GM21360 (cell line): ENCODE data around the gene IL10.
A peak's percentile ranks its signal among the peaks of the same experiment; 100 is the strongest.

Experiments used
- ATAC-seq: cut with Tn5 transposase; IDR thresholded peaks from one replicate; pipeline ENCODE4 v1.9.1; 2021; ENCODE audit warnings: mild to moderate bottlenecking, moderate library complexity; ENCODE audit not compliant: unreplicated experiment

The IL10 gene

DNA sequence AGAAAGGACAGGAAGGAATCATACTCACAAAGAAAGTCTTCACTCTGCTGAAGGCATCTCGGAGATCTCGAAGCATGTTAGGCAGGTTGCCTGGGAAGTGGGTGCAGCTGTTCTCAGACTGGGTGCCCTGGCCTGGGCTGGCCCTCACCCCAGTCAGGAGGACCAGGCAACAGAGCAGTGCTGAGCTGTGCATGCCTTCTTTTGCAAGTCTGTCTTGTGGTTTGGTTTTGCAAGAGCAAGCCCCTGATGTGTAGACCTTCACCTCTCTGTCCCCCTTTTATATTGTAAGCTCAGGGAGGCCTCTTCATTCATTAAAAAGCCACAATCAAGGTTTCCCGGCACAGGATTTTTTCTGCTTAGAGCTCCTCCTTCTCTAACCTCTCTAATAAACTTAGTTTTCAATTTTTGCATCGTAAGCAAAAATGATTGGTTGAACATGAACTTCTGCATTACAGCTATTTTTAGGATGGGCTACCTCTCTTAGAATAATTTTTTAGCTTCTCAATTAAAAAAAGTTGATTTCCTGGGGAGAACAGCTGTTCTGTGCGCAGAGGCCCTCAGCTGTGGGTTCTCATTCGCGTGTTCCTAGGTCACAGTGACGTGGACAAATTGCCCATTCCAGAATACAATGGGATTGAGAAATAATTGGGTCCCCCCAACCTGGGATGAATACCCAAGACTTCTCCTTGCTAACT lies at the start of gene IL10:
Gene IL10, minus strand, starts transcription at position 252 of the 695 bp plus-strand sequence. Its CDS starts 59 bp downstream, at position 193.
- ATAC-seq: no peak

DNA sequence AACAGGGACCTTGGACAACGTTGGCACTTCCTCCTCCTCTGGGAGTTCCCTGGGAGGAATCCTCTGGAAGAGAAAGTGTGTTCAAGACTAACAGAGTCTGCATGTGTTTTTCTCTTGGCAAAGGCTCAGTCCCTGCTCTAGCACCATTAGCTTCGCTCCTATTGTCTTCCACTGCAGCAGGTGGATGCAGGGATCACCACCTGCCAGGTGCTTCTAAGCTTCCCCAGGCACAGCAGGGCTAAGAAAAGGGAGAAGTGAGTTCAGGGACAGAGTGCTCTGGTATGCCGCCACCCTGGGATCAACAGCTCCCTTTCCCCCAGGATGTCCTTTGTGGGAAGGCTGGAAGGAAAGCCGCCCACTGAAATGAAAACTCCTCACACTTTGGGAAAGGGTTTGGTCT lies 49.2 kb upstream of the IL10 start:
- no peak for ATAC-seq

DNA sequence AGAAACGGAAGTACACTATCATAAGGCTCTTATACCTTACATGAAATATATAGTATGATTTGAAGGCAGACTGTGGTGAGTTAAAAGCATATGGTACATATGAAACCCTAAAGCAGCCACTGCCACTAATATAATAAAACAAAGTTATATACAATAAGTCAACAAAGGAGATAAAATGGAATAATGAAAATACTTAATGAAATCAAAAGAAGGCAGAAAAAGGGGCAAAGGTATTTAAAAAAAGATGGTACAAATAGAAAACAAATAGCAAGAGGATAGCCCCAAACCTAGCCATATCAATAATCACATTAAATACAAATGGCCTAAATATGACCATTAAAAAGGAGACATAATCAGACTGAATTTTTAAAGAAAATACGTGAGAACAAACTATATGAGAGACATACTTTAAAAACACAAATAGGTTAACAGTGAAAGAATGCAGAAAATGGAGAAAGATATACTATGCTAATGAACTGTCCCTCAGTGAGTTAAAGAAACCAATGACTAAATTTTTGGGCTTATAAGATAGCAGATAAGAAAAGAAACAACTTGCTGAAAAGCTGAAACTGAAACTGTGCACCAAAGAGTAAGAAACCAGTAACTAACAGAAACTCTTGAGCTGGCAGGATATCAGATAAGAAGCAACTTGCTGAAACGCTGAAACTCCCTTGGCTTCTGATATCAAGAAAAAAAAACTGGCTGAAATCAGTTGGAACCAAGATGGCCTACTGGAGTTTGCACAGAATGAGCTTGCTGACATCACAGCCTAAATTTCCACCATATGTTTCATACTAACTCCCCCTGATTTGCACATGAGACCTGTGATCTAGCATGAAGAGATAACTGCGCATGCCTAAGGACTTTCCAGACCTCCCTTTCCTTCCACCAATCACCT lies 44.3 kb upstream of the IL10 start:
- no peak for ATAC-seq

DNA sequence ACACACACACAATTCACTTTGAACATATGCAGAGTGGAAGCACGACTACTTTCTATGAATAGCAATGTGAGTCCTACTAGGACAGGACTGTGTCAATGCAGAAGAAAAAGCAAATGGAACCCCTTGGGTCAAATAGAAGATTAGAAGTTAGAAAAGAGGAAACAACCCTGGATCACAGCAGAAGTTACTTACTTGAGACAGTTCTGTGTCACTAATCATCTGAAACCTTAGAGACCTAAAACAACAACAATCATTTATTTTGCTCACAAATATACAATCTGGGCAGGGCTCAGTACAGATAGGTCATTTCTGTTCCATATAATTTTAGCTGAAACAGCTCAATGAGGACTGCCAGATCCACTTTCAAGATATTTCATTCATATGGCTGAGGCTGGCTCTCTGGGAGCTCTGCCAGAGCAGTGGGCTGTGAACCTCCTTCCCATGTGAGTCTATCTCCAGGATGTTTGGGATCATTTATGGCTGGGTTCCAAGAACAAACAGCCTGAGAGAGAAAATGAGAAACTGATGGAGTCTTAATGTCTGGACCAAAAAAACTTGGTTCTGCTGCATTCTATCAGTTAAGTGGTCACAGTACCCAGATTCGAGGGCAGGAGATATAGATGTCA lies 42.5 kb upstream of the IL10 start:
- no peak for ATAC-seq

DNA sequence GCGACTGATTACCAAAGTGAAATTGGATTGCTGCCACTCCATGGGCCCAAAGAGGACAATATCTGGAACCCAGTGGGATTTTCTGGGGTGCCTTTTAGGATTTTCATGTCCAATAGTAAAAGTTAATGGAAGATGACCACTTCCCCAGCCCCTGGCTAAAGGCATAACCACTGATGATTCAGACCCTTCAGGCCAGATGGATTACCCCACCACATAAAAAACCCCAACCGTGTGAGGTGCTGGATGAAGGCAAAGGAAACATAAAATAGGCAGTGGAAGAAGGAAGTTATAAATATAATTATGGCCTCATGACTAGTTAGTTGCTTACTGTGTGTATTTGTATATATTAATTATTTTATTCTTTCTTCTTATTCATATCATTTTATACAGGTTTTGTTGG lies 40.2 kb upstream of the IL10 start:
- no peak for ATAC-seq

DNA sequence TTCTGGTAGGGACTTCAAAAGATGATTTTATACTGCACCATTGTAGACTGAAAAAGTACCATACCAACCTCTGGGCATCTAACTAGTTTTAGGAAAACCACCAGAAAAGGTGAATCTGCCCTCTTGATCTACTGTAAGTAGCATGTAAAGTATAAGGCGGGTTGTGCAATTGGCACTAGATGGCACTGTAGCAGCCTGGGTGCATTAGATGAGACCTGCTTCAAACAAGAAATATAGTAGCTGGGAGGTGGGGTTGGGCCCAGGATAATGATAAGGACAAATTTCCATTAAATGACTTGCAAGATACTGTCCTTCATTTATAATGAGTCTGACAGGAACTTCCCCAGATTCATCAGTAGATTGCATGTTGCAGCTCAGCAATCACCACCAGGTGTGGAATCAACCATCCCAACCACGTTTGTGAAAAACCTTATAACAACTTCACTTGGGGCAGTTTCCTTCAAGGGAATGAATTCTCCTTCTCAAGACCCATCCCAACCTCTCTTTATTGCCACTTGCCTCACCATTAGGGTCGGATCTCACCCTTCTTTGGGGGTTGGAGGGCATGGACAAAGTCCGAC lies 37.3 kb upstream of the IL10 start:
- no peak for ATAC-seq

DNA sequence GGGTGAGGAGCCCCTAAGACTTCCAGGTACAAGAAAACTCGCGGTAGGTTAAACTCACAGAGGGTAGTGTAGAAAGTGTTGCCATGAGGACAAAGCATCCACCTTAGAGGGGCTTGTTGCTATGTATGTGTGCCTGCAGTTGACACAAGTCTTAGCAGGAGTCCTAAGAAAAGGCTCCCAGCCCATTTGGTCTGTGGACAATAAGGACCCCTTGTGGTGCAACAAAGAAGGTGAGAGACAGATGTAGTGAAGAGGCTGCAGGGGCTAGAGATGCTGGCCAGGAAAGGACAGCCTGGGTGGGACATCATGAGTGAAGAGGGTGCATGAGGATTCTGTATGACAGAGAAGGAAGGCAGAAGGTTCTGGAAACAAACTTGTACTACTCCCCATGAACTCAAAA lies 36.3 kb upstream of the IL10 start:
- ATAC-seq: peak; percentile 73

DNA sequence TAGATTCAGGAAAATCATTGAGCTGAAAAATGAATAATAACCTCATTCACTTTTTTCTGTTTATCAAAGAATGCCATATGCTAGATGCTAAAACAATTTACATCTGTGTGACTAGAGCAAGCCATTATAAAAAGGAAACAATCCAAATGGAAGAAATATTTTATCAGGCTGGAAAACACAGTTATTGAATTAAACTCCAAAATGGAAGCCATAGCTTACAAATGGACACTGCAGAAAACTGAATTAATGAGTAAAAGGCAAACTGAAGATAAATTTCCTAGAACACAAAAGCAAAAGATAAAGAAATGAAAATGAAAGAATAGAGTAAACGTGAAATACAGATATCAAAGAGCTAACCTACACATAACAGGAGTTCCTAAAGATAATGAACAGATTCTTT lies 33.1 kb upstream of the IL10 start:
- ATAC-seq: no peak

DNA sequence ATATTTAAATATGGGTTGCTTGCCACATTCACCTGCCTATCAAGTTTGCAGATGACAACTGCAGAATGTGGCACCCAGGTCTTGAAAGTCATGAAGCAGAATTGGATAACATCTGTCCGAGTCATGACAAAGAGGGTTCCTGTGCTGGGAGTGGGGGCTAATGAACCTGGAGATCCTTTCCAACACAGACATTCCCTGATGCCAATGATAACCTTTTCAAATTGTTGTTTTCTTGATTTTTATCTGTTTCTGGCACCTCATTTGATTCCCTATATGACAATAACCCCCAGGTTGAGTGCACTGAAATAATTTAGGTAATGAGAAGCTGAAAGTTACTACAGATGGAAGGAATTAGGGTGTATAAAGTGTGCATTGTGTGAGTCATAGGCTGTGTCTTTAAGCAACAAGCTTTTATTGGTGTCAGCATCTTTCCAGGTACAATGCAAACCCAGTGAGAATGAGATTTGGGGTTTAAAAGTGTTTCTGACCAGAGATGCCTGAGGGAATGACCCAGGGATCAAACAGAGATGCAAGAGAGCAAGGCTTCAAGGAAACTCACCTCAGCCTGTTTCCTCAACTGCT lies 32.0 kb upstream of the IL10 start:
- no peak for ATAC-seq

DNA sequence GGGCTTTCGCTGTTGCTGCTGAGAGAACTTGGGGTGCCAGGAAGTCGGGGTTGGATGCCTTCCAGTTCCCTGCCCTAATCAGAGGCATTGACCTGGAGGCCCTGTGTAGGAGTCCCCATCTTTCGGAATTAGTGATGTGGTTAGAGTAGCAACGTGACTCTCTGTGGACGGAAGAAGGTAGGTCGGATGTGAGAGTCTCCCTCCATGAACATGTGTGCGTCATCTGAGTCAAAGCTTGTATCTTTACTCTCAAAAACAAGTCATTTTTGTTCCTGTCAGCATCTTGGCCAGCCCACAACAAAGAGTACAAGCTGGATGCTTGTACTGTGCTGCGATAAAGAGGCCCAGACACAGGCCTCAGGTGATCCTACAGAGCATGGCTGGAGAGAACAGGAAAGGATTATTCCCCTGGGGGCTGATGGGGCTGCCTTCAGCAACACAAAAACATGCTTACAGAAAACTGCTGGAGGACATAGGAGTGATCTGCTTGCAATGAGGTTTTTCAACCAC lies 31.0 kb upstream of the IL10 start:
- ATAC-seq: peak; percentile 87

DNA sequence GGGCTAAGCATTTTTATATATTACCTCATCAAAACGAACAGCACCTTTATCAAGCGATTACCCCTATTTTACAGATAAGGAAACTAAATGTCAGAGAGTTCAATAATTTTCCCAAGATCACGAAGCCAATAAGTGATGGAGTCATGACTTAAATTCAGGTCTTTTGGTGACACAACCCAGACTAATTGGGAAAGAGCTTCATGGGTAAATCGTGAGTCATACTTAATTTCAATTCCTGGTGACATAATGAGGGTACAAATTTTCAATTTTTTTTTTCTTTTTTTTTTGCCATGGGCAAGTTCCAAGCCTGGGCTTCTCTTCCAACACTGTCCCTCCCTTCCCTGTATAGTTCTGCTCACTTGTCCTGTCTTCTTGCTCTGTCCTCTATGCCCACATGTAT lies 30.1 kb upstream of the IL10 start:
- ATAC-seq: no peak

DNA sequence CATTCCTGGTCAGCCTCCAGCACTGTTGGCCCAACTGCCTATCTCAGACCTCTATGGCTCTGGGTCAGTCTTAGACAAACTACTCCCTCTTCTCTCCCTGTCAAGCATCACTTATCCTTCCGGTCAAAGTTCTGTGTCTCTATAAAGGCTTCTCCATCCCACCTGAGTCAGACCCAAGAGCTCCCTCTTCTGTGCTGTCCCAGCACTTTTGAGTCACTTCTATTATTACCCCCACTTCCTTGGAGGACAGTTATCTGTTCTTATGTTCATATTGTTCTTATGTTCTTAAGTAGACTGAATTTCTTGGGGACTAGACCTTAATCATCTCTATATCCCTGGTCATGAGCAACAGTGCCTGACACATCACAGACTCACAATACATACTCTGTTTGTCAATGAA lies 29.2 kb upstream of the IL10 start:
- ATAC-seq: no peak

DNA sequence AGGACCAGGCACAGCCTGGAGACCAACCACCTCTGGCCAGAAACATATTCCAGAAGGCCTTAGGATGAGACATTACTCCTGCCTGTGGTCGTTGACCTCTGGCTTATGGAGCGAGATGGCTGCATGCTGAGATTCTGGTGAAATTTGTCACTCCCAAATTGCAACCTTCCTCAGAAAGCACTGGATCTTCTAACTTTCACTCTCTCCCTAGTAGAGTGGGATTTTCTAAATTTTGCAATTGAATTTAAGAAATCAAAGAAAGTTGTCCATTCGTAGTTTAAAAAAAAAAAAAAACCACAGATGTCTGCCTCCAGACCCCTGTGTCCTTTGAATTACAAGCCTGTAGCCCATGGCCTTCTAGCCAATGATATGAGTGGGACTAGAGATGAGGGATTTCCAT lies 28.6 kb upstream of the IL10 start:
- ATAC-seq: no peak

DNA sequence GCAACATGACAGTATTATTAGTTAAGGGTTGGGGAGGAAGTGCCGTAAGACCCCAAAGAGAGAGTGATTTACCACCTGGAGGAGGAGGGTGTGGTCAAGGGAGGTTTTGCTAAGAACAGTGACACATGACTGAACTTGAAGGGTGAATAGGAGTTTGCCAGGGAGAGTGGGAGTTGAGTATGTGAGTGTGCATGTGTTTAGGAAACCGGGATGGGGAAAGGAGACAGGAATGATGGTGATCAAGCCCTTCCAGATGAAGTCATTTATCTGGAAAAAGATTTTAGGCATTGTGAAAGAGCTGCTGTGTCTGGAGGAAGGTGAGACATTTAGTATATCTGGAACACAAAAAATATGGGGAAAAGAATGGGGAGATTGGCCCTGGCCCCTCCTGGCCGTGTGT lies 28.1 kb upstream of the IL10 start:
- ATAC-seq: no peak

DNA sequence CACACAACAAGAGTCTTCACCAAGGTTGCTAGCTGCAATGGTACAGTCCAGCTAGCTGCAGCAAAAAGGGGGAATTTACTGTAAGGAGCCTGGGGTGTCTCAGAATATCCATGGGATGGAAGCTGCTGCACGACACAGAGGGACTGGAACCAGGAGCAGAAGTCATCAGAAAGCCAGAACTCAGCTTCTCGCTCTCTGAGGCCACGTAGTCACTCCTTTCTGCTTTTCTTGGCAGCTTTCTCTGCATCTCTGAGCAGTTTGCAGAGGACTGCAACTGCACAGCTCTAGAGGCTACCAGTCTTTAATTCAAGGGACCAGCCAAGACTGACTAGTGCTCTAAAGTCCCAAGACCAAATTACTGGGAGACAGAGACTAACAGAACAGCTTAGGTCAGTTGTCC lies 27.0 kb upstream of the IL10 start:
- ATAC-seq: no peak

DNA sequence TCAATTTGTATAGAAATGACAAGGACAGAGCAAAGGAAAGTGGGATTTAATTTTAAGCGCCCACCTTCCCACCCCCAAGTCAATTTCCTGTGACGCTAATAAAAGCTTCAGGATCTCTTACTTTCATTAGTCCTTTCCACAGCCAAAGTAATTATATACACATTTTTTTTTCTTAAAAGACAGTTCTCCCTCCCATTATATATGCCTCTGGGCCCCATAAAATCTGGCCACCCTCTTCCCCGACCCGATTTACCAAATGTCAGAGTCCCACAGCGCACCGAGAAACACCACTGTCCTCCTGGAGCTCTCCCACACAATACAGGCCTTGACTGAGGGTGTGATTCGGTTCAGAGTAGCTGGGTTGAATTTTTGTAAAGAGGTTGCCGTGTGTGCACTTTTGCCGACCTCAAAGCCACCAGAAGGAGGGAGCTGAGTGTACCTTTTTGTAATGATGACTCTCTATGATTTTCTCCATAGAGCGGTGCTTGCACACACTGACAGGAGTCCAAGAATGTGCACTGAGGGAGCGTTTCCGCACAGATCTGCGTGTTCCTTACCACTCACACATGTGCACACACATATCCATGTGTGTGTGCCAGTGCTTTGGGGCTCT lies 26.2 kb upstream of the IL10 start:
- no peak for ATAC-seq

DNA sequence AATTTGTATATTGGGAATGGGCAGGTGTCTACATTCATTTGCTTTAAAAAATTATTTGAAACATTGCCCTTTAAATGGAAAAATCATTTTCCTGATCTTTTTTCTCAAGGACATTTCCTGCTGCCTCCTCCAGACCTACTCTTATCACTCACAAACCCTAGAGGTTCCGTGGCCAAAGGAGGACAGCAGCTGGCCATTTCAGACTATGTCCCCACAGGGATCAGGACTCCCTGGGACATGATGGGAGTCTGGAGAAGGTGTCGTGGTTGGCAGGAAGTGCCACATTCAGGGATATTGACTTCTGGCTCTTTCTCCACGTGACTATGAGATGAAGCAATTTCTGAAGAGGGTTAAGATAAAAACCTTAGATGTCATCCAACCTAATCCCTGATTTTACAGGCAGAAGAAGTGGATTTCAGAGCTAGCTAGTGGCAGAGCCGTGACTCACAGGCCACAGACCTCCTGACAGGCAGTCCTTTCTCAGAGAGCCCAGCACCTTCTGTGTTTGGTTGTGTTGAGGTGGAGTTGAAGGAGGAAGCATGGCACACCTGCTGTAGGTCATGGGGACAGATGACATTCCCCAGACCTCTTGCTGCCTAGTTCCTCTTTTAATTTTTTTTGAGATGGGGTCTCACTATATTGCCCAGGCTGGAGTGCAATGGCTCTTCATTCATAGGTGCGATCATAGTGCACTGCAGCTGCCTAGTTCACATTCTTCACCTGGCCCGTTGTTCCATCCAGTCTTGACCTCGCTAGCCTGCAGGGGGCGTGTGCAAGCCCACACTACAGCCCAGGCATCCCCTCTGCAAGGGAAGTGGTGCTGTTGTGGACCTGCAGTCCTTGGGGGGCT lies 25.5 kb upstream of the IL10 start:
- ATAC-seq: no peak

DNA sequence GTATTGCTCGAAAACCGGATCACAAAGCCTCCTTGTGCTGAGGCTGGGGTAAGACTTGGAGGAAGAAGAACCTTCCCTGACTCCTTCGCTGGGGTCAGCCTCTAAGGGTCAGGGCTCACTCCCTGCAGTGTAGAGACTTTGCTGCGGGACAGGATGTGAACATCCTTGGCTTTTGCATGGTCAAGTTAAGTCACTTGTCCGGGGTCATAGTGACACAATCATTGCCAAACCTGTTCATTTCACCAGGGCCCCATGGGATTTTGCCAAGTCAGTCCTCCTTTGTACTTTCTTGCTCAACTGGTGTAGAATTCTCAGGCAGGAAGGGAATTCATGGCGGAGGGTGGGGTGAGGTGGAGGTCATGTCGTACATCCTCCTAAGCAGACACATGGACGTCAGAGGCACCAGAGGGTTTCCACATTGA lies 24.7 kb upstream of the IL10 start:
- no peak for ATAC-seq

DNA sequence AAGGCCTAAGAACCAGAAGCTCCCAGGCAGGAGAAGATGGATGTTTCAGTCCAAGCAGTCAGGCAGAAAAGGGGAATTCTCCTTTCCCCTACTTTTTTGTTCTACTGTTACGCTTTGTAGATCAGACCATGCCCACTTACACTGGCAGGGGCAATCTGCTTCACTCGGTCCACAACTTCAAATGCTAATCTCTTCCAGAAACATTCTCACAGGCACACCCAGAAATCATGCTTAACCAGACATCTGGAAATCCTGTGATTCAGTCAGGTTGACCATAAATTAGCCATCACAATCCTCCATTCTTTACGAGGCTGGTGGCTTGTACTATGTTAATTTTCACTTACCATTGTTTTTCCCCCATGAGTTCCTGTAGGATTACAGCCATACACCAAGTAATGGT lies 23.8 kb upstream of the IL10 start:
- no peak for ATAC-seq
